Omental fat pad (tissue), 4 donors: Measurements from ENCODE around the gene CDIP1. TPM values are rescaled to one million over a fixed set of nuclear protein-coding genes. Genes with fewer than 3 reads are reported as not detected.

ENCODE experiments used
- ATAC-seq: fragments of 150-250 bp; one replicate; pipeline ENCODE4 v1.9.1; 2016; ENCODE audit warnings: mild to moderate bottlenecking, moderate library complexity; ENCODE audit not compliant: low FRiP score
- DNase-seq: peaks from one replicate; pipeline ENCODE4 v3.0.0-alpha.2; 2019; ENCODE audit warnings: low spot score
- CTCF ChIP-seq, 3 donors: fragments of 450-650 bp; IDR thresholded peaks; one replicate each; pipeline ENCODE4 v1.5.1; 2016 to 2017; ENCODE audit warnings: antibody characterized with exemption in 3 of 3, mild to moderate bottlenecking in 3 of 3, moderate library complexity in 2 of 3
- total RNA-seq, 4 donors: library from RNA; depleted of rRNA; stranded (reverse); fragments of >200 nt; gene quantifications; one replicate each; pipeline ENCODE4 v1.1.0, GENCODE V29; 2016

CDIP1 gene
- total RNA-seq, 4 donors from 2014 or later: 12.7 to 18.8 (median 14.2) TPM

DNA sequence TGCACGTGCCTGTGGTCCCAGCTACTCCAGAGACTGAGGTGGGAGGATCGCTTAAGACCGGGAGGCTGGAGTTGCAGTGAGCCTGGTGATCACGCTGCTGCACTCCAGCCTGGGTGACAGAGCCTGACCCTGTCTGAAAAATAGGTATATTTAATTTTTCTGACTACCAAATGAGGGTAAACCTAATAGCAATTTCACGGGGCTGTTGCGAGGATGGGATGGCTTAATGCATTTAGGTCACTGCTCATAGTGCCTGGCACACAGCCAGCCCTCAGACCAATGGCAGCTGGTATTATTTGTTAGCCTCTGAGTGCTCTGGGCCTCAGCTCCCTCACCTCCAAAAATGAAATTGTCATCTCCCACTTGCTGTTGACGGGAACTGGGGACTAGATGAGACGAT lies 5.9 kb upstream of the CDIP1 start:
- TF ChIP-seq CTCF (IDR thresholded peaks at IDR 0.05): no peak
- ATAC-seq: no peak
- DNase-seq: no peak

GRCh38 chr16:4539716-4540284 lies 1.2 kb upstream of the CDIP1 start:
- TF ChIP-seq CTCF (IDR thresholded peaks at IDR 0.05): no peak
- DNase-seq (no peak), ATAC-seq (no peak)

DNA sequence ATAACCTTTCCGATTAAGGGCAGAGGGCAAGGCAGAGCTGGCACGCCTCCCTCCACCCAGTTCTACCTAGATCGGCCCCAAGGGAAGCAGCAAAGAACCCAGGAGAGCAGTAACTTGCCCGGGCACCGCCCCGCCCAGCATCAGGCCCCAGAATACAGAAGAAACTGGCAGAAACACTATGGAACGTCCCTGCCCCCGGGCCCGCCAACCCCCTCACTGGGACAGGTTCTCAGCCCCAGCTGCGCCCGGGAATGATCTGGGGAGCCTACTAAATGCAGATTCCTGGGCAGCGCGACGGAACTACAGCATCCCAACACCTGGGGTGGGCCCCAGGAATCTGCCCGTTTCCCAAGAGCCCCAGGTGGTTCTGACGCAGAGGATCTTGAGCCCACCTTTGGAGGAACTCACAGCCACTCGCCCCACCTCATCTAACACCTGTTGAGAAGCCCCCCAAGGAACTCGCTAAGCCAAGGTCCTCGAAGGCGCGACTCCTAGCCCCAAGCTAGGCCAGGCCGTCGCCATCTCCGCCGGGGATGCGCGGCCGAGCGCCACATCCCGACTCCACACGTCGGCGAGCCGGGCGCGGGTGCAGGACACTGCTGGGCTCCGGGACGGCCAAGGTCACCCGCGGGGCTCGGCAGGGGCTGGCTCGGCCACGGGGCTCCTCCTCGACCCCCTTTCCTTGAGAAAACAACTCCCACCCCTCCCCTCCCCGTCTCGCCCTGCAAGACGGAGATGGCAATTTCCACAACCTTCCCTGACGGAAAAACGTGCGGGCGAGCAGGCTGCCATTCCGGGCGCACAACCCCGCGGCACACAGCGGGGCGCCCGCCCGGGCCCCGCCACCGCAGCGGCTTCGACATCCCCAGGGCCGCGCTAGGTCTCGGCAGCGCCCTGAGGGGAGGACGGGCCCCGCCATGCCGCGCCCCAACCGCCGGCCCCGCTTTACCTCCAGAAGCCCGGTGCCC lies 913 bp downstream of the CDIP1 start:
- TF ChIP-seq CTCF (IDR thresholded peaks at IDR 0.05): no peak
- DNase-seq: no peak
- ATAC-seq: peak; percentile 43

- ATAC-seq (no peak), DNase-seq (no peak)
- no peak for TF ChIP-seq CTCF (IDR thresholded peaks at IDR 0.05)
Observed at GRCh38 chr16:4536391-4537106, 2.0 kb downstream of the CDIP1 start.

DNA sequence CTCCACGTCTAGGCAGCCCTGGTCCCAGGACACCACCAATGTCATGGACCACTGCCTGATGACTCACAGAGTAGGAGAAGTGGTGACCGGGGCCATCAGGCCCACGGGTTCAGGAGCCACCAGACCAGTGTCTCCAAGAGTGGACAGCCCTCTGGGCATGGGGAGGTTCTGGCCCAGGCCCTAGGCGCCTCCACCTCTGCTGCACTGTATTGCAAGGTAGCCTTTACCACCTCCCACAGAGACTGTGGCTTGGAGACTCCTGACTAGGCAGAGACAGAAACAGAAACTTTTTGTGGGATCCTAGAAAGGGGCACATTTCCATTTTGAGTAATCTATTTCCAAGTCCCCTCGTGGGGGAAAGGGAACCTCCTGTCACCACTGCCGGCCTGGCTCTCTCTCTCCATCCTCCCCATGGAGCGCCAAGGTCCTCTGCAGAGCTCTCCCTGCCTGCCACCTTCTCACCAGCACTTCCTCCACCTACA lies 2.9 kb downstream of the CDIP1 start:
- TF ChIP-seq CTCF (IDR thresholded peaks at IDR 0.05): no peak
- DNase-seq: no peak
- no peak for ATAC-seq

DNA sequence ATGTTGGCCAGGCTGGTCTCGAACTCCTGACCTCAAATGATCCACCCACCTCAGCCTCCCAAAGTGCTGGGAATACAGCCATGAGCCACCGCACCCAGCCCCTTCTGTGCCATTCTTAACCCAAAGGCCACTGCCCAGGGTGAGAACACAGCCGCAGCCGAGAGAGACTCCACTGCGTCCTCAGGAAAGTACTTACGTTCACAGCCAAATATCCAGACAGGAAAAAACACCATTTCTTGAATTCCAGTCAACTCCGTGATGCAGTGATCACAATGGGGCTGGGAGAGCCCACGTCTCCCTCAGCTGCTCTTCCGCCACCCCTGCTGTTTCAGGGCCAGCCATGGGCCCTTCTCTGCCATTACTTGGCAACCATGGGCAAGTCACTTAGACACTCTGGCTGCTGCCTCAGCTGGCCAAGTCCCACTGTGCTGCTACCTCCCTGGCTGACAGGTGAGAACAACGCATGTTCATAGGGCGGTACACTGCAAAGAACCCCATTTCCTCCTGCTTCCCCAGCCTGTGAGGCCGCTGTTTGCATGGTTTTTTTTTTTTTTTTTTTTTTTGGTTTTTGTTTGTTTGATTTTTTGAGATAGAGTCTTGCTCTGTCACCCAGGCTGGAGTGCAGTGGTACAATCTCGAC lies 4.3 kb downstream of the CDIP1 start:
- DNase-seq (no peak), ATAC-seq (no peak)
- no peak for TF ChIP-seq CTCF (IDR thresholded peaks at IDR 0.05)
